Middle frontal gyrus (tissue), 1 donor: ENCODE data around the gene UGT2B17.
"Not testable (repeated sequence)": the region's sequence is repeated elsewhere in the genome, so short reads cannot be mapped to it uniquely, and the experiment has no call there.

Experiments used
- DNase-seq: peaks from one replicate; pipeline ENCODE4 v3.0.0-alpha.2; 2015; ENCODE audit warnings: low spot score; ENCODE audit errors: extremely low spot score

The UGT2B17 gene

GRCh38 chr4:68569466-68570121 lies 6.5 kb downstream of the UGT2B17 start:
- DNase-seq, result no peak

- not testable (repeated sequence) for DNase-seq
These were observed 7.1 kb downstream of the UGT2B17 start for GRCh38 chr4:68569036-68569435.

GRCh38 chr4:68568535-68568934 lies 7.6 kb downstream of the UGT2B17 start:
- DNase-seq, result not testable (repeated sequence)

- DNase-seq, result not testable (repeated sequence)
These were observed 9.8 kb downstream of the UGT2B17 start for GRCh38 chr4:68566364-68566763.

GRCh38 chr4:68565082-68565481 lies 11.0 kb downstream of the UGT2B17 start:
- DNase-seq, result not testable (repeated sequence)

GRCh38 chr4:68560364-68561070 lies 15.6 kb downstream of the UGT2B17 start:
- not testable (repeated sequence) for DNase-seq

- not testable (repeated sequence) for DNase-seq
These were observed 22.3 kb downstream of the UGT2B17 start for GRCh38 chr4:68553830-68554229.

- not testable (repeated sequence) for DNase-seq
These were observed 23.0 kb downstream of the UGT2B17 start for GRCh38 chr4:68552818-68553811.

GRCh38 chr4:68542742-68543141 lies 33.4 kb downstream of the UGT2B17 start:
- not testable (repeated sequence) for DNase-seq

- no peak for DNase-seq
These were observed 39.7 kb downstream of the UGT2B17 start for GRCh38 chr4:68536375-68536774.

- DNase-seq, result no peak
These were observed 40.1 kb downstream of the UGT2B17 start for GRCh38 chr4:68535974-68536373.

GRCh38 chr4:68522232-68522631 lies 53.9 kb downstream of the UGT2B17 start:
- not testable (repeated sequence) for DNase-seq

GRCh38 chr4:68520985-68521384 lies 55.1 kb downstream of the UGT2B17 start:
- DNase-seq, result no peak

- DNase-seq, result no peak
These were observed 57.2 kb downstream of the UGT2B17 start for GRCh38 chr4:68518889-68519288.

GRCh38 chr4:68505452-68505851 lies 70.7 kb downstream of the UGT2B17 start:
- DNase-seq, result not testable (repeated sequence)

GRCh38 chr4:68504836-68505235 lies 71.3 kb downstream of the UGT2B17 start:
- DNase-seq, result not testable (repeated sequence)

GRCh38 chr4:68503462-68503861 lies 72.7 kb downstream of the UGT2B17 start:
- not testable (repeated sequence) for DNase-seq

- no peak for DNase-seq
These were observed 77.1 kb downstream of the UGT2B17 start for GRCh38 chr4:68499021-68499420.

- DNase-seq, result no peak
These were observed 77.6 kb downstream of the UGT2B17 start for GRCh38 chr4:68498413-68499007.

- no peak for DNase-seq
These were observed 81.4 kb downstream of the UGT2B17 start for GRCh38 chr4:68494688-68495087.

GRCh38 chr4:68490826-68491457 lies 85.2 kb downstream of the UGT2B17 start:
- DNase-seq, result no peak
